ENCODE measurements around the gene ARCN1.
"Not testable (repeated sequence)": the region's sequence is repeated elsewhere in the genome, so short reads cannot be mapped to it uniquely, and the experiment has no call there.

ARCN1 gene

GRCh38 chr11:118544010-118544646, 28.1 kb upstream of the ARCN1 start:
- in situ Hi-C loops (cut with MboI; ENCODE audit: low sequenced_read_pairs), result no loop called here

GRCh38 chr11:118544647-118545010, 27.6 kb upstream of the ARCN1 start:
- in situ Hi-C loops (cut with MboI; ENCODE audit: low sequenced_read_pairs), result no loop called here

- in situ Hi-C loops (cut with MboI; ENCODE audit: low sequenced_read_pairs), result no loop called here
These were observed 26.7 kb upstream of the ARCN1 start for GRCh38 chr11:118545533-118545932.

- in situ Hi-C loops (cut with MboI; ENCODE audit: low sequenced_read_pairs), result no loop called here
These were observed 25.1 kb upstream of the ARCN1 start for GRCh38 chr11:118547132-118547531.

GRCh38 chr11:118552341-118552740, 19.9 kb upstream of the ARCN1 start:
- in situ Hi-C loops (cut with MboI; ENCODE audit: low sequenced_read_pairs), result no loop called here

- in situ Hi-C loops (cut with MboI; ENCODE audit: low sequenced_read_pairs), result no loop called here
These were observed 11.4 kb upstream of the ARCN1 start for GRCh38 chr11:118560806-118561205.

- in situ Hi-C loops (cut with MboI; ENCODE audit: low sequenced_read_pairs), result no loop called here
These were observed 7.2 kb upstream of the ARCN1 start for GRCh38 chr11:118565051-118565450.

GRCh38 chr11:118569670-118570069, 2.5 kb upstream of the ARCN1 start:
- in situ Hi-C loops (cut with MboI; ENCODE audit: low sequenced_read_pairs), result no loop called here

- in situ Hi-C loops (cut with MboI; ENCODE audit: low sequenced_read_pairs), result no loop called here
These were observed 1.4 kb upstream of the ARCN1 start for GRCh38 chr11:118570787-118571186.

GRCh38 chr11:118571701-118572060, 528 bp upstream of the ARCN1 start:
- in situ Hi-C loops (cut with MboI; ENCODE audit: low sequenced_read_pairs), result not testable (repeated sequence)

- in situ Hi-C loops (cut with MboI; ENCODE audit: low sequenced_read_pairs), result no loop called here
These were observed 857 bp downstream of the ARCN1 start for GRCh38 chr11:118572981-118573550.

GRCh38 chr11:118574636-118575035, 2.4 kb downstream of the ARCN1 start:
- in situ Hi-C loops (cut with MboI; ENCODE audit: low sequenced_read_pairs), result no loop called here

GRCh38 chr11:118577995-118578394, 5.8 kb downstream of the ARCN1 start:
- in situ Hi-C loops (cut with MboI; ENCODE audit: low sequenced_read_pairs), result not testable (repeated sequence)

- in situ Hi-C loops (cut with MboI; ENCODE audit: low sequenced_read_pairs), result no loop called here
These were observed 8.8 kb downstream of the ARCN1 start for GRCh38 chr11:118581057-118581456.

GRCh38 chr11:118587952-118588351, 15.7 kb downstream of the ARCN1 start:
- in situ Hi-C loops (cut with MboI; ENCODE audit: low sequenced_read_pairs), result no loop called here

GRCh38 chr11:118592616-118593367, 20.6 kb downstream of the ARCN1 start:
- in situ Hi-C loops (cut with MboI; ENCODE audit: low sequenced_read_pairs), result no loop called here

GRCh38 chr11:118594984-118595383, 22.8 kb downstream of the ARCN1 start:
- in situ Hi-C loops (cut with MboI; ENCODE audit: low sequenced_read_pairs), result not testable (repeated sequence)

GRCh38 chr11:118596224-118597146, 24.3 kb downstream of the ARCN1 start:
- in situ Hi-C loops (cut with MboI; ENCODE audit: low sequenced_read_pairs), result no loop called here

GRCh38 chr11:118597556-118597955, 25.3 kb downstream of the ARCN1 start:
- in situ Hi-C loops (cut with MboI; ENCODE audit: low sequenced_read_pairs), result no loop called here

- in situ Hi-C loops (cut with MboI; ENCODE audit: low sequenced_read_pairs), result no loop called here
These were observed 30.1 kb downstream of the ARCN1 start for GRCh38 chr11:118602331-118602730.

- in situ Hi-C loops (cut with MboI; ENCODE audit: low sequenced_read_pairs), result not testable (repeated sequence)
These were observed 31.5 kb downstream of the ARCN1 start for GRCh38 chr11:118603709-118604108.
